GM21723 (cell line): Measurements from ENCODE around the gene CENPB.

Experiments
- ATAC-seq: cut with Tn5 transposase; IDR thresholded peaks from one replicate; pipeline ENCODE4 v1.9.1; 2021; ENCODE audit warnings: mild to moderate bottlenecking, moderate library complexity; ENCODE audit not compliant: unreplicated experiment

The CENPB gene

GRCh38 chr20:3751305-3751674 is 35.2 kb downstream of the CENPB start:
- no peak for ATAC-seq

DNA sequence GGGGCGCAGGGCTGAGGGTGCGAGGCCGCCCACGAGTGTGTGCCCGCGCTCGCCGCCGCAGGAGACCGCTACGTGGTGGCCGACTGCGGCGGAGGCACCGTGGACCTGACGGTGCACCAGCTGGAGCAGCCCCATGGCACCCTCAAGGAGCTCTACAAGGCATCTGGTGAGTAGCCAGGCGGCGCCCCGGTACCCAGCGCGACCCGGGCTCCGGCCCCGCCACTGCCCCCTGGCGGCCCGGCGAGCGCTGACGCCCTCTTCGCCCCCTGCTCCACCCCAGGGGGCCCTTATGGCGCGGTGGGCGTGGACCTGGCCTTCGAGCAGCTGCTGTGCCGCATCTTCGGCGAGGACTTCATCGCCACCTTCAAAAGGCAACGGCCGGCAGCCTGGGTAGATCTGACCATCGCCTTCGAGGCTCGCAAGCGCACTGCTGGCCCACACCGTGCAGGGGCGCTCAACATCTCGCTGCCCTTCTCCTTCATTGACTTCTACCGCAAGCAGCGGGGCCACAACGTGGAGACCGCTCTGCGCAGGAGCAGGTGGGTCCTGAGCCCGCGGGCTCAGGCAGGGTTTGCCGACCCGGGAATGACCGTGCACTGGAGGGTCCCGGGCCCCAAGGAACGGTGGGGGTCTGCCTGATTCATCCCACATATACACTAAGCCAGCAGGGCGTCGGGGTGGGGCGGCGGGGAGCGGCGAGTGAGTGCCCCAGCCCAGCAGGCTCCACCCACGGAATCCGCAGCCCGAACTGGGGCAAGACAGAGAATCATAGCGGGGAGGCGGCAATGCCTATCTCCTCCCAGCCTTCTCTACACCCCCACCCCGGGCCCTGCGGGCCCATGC is 36.6 kb downstream of the CENPB start:
- no peak for ATAC-seq

DNA sequence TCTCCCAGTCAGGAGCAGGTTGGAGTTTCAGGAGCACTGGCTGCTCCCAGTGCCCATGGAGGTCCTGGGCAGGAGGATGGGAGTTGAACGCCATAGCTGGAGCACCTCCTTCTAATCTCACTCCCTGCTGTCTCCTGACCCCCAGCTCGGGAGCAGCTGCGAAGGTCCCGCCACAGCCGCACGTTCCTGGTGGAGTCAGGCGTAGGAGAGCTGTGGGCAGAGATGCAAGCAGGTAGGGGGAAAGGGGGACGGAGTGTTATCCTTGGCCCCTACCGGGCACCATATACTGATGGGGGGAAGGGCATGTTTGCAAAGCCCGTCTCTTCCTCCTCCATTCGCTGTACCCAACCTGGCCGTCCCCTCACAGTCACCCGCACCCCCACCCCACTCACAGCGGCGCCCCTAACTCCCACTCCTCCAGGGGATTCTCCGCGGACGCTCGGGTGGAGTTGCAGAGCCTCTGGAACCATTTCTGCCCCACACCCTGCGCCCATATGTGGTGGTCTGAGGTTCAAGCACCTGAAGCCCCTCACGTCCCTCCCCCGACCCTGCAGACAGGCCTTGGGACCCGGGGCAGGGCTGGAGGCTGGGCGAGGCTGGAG is 37.4 kb downstream of the CENPB start:
- no peak for ATAC-seq

GRCh38 chr20:3748073-3748472 is 38.5 kb downstream of the CENPB start:
- no peak for ATAC-seq

GRCh38 chr20:3747471-3747870 is 39.1 kb downstream of the CENPB start:
- no peak for ATAC-seq

GRCh38 chr20:3745686-3746173 is 40.8 kb downstream of the CENPB start:
- no peak for ATAC-seq

GRCh38 chr20:3744806-3745685 is 41.5 kb downstream of the CENPB start:
- ATAC-seq: no peak

GRCh38 chr20:3744037-3744436 is 42.5 kb downstream of the CENPB start:
- ATAC-seq: no peak

- no peak for ATAC-seq
Observed at GRCh38 chr20:3743251-3743650, 43.3 kb downstream of the CENPB start.

GRCh38 chr20:3741836-3742458 is 44.6 kb downstream of the CENPB start:
- ATAC-seq: no peak

GRCh38 chr20:3740615-3741301 is 45.8 kb downstream of the CENPB start:
- no peak for ATAC-seq

- ATAC-seq: no peak
Observed at GRCh38 chr20:3739926-3740451, 46.6 kb downstream of the CENPB start.

- no peak for ATAC-seq
Observed at GRCh38 chr20:3739054-3739925, 47.2 kb downstream of the CENPB start.

GRCh38 chr20:3738111-3739053 is 48.2 kb downstream of the CENPB start:
- ATAC-seq: no peak

GRCh38 chr20:3735768-3736167 is 50.8 kb downstream of the CENPB start:
- ATAC-seq: no peak

DNA sequence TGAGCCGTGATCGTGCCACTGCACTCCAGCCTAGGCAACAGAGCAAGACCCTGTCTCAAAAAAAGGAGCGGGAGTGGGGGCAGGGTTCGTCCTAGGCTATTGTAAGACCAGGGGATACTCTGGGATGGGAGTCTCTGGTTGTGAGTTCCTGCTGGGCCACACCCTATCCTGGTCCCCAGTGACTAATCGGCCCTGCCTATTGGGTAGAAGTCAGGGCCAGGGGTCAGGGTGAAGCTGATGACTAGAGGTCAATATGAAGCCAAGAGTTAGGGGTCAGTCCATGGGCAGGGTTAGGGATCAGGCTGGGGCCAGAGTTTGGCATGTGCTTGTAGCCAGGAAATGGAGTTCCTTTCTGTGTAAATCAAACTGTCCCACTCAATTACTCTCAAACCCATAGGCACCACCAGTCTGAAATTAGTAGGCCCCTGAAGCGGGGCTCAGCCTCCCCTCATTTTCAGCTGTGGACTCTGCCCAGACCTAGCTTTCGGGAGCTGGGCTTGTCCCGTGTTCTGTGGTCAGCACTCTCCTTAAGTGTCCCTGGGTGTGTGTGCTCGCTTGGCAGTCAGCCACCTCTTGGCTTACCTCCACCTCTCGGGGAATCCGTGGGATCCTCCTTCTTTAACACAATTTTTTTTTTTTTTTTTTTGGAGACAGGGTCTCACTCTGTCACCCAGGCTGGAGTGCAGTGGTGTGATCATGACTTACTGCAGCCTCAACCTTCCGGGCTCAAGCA is 52.3 kb downstream of the CENPB start:
- no peak for ATAC-seq
